Measurements from ENCODE around the gene KLC1. TPM values are rescaled to one million over a fixed set of nuclear protein-coding genes. Genes with fewer than 3 reads are reported as not detected.

The KLC1 gene
- total RNA-seq, 2 donors from 2014 or later: 78.1 to 112 TPM

DNA sequence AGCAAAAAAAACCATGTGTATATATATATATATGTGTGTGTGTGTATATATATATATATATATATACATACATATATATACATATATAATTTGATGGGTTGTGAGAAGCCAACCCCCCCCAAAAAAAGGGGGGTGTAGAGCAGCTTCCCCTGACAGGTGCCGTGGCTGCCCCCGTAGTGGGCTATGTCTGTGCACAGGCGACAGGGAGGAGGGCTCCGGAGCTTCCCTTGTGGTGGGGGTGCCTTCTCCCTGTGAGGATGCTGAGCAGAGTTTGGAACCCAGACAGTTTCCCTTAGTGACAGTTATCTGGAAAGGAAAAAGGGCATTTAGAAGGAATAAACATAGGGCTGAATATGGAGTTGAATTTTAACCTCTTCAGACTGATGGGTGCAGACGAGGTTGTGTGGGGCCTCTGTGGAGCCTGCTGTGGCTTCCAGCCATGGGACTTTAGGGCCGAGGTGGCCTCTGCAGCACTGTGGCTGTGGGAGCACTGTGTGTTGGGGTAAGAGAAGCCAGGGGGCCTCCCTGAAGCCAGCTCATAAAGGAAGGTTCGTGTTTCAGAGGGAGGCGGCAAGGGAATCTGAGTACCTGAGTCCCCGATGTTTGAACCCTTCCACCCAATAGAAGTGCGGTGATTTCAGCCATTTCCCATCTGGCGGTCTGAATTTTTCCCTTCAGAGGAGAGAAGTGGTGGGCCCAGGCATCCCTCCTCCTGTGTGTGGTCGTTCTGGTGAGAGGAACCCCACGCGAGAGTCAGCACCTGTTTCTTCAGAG lies 66.5 kb downstream of the KLC1 start:
- no peak for DNase-seq
- TF ChIP-seq, protein P1, sequence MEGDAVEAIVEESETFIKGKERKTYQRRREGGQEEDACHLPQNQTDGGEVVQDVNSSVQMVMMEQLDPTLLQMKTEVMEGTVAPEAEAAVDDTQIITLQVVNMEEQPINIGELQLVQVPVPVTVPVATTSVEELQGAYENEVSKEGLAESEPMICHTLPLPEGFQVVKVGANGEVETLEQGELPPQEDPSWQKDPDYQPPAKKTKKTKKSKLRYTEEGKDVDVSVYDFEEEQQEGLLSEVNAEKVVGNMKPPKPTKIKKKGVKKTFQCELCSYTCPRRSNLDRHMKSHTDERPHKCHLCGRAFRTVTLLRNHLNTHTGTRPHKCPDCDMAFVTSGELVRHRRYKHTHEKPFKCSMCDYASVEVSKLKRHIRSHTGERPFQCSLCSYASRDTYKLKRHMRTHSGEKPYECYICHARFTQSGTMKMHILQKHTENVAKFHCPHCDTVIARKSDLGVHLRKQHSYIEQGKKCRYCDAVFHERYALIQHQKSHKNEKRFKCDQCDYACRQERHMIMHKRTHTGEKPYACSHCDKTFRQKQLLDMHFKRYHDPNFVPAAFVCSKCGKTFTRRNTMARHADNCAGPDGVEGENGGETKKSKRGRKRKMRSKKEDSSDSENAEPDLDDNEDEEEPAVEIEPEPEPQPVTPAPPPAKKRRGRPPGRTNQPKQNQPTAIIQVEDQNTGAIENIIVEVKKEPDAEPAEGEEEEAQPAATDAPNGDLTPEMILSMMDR (IDR thresholded peaks at IDR 0.05): no peak
- Histone ChIP-seq H3K4me3 (no peak overlapping the region), H3K4me1 (peaks cover 13% of the 10 kb centered on the region), H3K9ac (ENCODE audit: low read depth in 2 of 2, low read length in 2 of 2) (no peak overlapping the region), H3K27me3 (no peaks in the 10 kb centered on the region), H3K9me3 (no peaks in the 10 kb centered on the region), H3K27ac (no peak overlapping the region), H3K36me3 (no peaks in the 10 kb centered on the region)
- intact Hi-C loops (cut with DNase I): no loop called here

DNA sequence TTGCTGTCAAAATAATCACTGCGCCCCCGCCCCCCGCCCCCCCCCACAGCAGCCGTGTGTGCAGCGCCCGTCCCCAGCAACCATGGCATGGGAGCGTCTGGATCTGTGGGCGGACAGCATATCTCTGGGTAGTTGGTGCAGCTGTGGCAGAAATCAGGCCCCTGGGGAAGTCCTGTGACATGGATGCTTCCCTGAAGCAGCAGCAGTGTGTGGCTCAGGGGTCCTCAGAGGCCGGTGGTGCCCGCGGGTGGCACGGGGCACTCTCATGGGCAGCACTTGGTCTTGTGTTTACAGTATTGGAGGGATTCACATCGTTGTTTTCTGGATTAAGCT lies 67.0 kb downstream of the KLC1 start:
- no peak for DNase-seq
- Histone ChIP-seq H3K4me3 (no peak overlapping the region), H3K4me1 (peaks cover 13% of the 10 kb centered on the region), H3K27ac (no peak overlapping the region), H3K27me3 (no peaks in the 10 kb centered on the region), H3K36me3 (no peaks in the 10 kb centered on the region), H3K9me3 (no peaks in the 10 kb centered on the region), H3K9ac (ENCODE audit: low read depth in 2 of 2, low read length in 2 of 2) (no peak overlapping the region)
- intact Hi-C loops (cut with DNase I): no loop called here
- TF ChIP-seq, protein P1 (IDR thresholded peaks at IDR 0.05): no peak

DNA sequence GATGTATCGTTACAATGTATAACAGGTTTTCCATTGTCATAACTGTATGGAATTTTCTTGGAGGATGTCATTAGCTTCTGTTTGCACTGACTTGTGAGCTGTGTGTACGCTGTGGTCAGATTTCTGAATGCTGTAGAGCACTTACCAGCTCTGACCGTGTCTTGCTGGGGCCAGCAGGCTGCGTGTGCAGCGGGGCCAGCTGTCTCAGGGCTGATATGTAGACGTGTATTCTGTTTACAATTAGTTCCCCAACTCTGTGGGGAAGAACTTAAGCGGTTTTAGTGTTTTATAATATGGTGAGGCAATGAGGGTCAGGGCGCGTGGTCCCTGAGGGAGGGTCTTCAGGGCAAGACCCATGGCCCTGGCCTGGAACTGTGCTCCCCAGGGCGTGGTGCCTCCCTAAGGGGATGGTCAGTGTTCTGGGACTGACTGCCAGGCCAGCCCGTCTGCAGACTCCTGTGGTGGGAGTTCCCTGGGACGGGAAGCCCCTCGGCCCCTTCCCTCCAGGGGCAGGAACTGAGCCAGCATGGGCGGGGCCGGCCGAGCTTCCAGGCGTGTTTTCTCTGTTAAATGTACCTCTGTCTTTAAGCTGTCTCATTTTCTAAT lies 67.6 kb downstream of the KLC1 start:
- H3K4me1 ChIP-seq: peaks cover 13% of the 10 kb centered on the region
- H3K27ac ChIP-seq: no peak overlapping the region
- H3K27me3 ChIP-seq: no peaks in the 10 kb centered on the region
- TF ChIP-seq, protein P1 (IDR thresholded peaks at IDR 0.05): no peak
- no peak overlapping the region for H3K9ac ChIP-seq (ENCODE audit: low read depth in 2 of 2, low read length in 2 of 2)
- H3K36me3 ChIP-seq: no peaks in the 10 kb centered on the region
- intact Hi-C loops (cut with DNase I): no loop called here
- no peaks in the 10 kb centered on the region for H3K9me3 ChIP-seq
- no peak for DNase-seq
- H3K4me3 ChIP-seq: no peak overlapping the region

DNA sequence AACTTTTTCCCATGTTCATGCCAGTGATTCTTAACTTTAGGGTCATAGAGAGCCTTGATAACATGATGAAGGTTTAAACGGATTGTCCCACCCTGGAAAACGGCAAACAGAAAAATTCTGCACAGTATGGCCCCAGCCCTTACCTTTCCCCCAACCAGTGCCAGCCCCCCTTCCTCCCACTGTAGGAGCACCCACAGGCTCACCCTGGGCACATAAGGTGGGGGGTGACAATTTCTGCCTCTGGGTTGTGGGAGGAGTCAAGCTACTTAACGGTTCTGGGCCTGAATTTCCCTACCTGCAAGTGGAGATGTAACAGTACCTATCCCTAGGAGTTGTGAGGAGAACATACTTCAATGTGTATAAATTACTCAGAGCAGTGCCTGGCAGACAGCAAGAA lies 68.2 kb downstream of the KLC1 start:
- intact Hi-C loops (cut with DNase I): no loop called here
- no peak overlapping the region for H3K9ac ChIP-seq (ENCODE audit: low read depth in 2 of 2, low read length in 2 of 2)
- H3K27me3 ChIP-seq: no peaks in the 10 kb centered on the region
- H3K27ac ChIP-seq: no peak overlapping the region
- no peak for DNase-seq
- no peaks in the 10 kb centered on the region for H3K9me3 ChIP-seq
- H3K4me3 ChIP-seq: no peak overlapping the region
- TF ChIP-seq, protein P1 (IDR thresholded peaks at IDR 0.05): no peak
- no peaks in the 10 kb centered on the region for H3K36me3 ChIP-seq
- H3K4me1 ChIP-seq: peaks cover 13% of the 10 kb centered on the region

DNA sequence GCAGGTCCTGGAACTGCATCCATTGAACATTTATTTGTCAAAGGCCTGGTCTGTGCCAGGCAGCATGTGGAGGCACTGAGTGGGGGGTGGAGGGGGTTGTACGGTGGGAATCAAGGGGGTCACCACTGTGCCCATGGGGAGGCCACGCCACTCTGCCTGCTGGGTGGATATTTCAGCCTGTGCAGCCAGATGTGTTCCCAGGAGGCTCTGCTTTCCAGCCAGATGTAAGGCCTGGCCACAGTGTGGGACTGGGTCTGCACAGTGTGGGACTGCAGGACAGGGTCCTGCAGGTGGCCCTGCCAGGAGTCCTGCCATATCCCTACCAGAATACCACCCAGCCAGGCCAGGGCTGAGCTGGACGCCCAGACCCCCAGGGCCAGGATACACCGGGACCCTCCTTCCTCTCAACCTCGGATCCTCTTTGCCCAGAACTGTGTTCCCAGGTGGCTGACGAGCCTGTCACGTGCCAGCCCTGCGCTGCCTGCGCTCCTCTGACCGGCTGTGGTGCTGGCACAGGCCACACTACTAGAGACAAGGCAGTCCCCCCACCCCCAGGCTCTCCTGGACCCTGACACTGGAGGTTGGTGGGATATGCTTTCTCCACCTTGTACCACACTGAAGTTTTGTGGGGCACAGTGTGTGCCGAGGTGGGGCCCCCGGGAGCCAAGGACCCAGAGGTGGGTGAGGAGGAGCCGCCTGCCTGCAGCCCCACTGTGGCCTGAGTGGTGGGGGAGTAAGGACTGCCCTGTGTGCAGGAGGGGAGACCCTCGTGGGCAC lies 68.8 kb downstream of the KLC1 start:
- H3K4me1 ChIP-seq: peaks cover 13% of the 10 kb centered on the region
- no peak overlapping the region for H3K4me3 ChIP-seq
- no peaks in the 10 kb centered on the region for H3K9me3 ChIP-seq
- DNase-seq: no peak
- intact Hi-C loops (cut with DNase I): no loop called here
- peak overlapping the region; percentile 14 to 26 for H3K9ac ChIP-seq (ENCODE audit: low read depth in 2 of 2, low read length in 2 of 2)
- TF ChIP-seq, protein P1 (IDR thresholded peaks at IDR 0.05): no peak
- H3K27me3 ChIP-seq: no peaks in the 10 kb centered on the region
- no peaks in the 10 kb centered on the region for H3K36me3 ChIP-seq
- H3K27ac ChIP-seq: no peak overlapping the region

Measured in colonic mucosa (tissue), 4 donors.